Endothelial cell of umbilical vein (primary cell): ENCODE measurements around the gene UPB1. TPM values are rescaled to one million over a fixed set of nuclear protein-coding genes. Genes with fewer than 3 reads are reported as not detected.

ENCODE experiments used
- BruUV-seq: library from RNA; stranded (reverse); fragments of 400-500 nt; replicated peaks from 2 replicates; lab custom pipeline; 2021; lab: Mats Ljungman, UMichigan
- CTCF ChIA-PET: fragments of 300-600, 350-600 bp; sonication (Branson Sonifier 250); formaldehyde crosslinking; loops from one replicate; lab custom pipeline; 2021; ENCODE audit warnings: antibody characterized with exemption, inconsistent platforms; lab: Charles Lee
- POLR2A ChIA-PET: fragments of 300-600, 350-600 bp; sonication (Branson Sonifier 250); formaldehyde crosslinking; loops from one replicate; lab custom pipeline; 2021; ENCODE audit warnings: antibody characterized with exemption, inconsistent platforms; lab: Charles Lee
- DNase-seq: peaks from one replicate; pipeline ENCODE4 v3.0.0-alpha.2; 2011; ENCODE audit warnings: low read depth, low spot score
- FAIRE-seq: peaks from 2 replicates; lab custom pipeline; 2011; peaks lifted over from hg19 to GRCh38; lab: Jason Lieb, UNC
- H2AFZ ChIP-seq: 2 replicates; pipeline ENCODE4 v1.6.0; 2012; ENCODE audit warnings: low read depth, low read length, control low read depth, inconsistent platforms
- H3K27ac ChIP-seq: 2 replicates; pipeline ENCODE4 v1.5.1; 2011; ENCODE audit warnings: low read depth, mild to moderate bottlenecking, control low read depth, low read length, moderate library complexity; ENCODE audit not compliant: insufficient read depth
- H3K27me3 ChIP-seq, 2 experiments: 2 replicates each; pipeline versions ENCODE4 v1.6.0 to v1.6.1; 2011; ENCODE audit warnings: low read length in 2 of 2, mixed read lengths in 1 of 2; ENCODE audit not compliant: control insufficient read depth in 2 of 2, insufficient read depth in 2 of 2
- H3K36me3 ChIP-seq, 2 experiments: 2 replicates in 1 of 2; 3 replicates in 1 of 2; pipeline ENCODE4 v1.5.1; 2011; ENCODE audit warnings: low read length in 2 of 2, mild to moderate bottlenecking in 1 of 2, moderate library complexity in 1 of 2; ENCODE audit not compliant: control insufficient read depth in 2 of 2, insufficient read depth in 2 of 2; ENCODE audit errors: extremely low read depth in 1 of 2
- H3K4me1 ChIP-seq: 3 replicates; pipeline ENCODE4 v1.5.1; 2011; ENCODE audit warnings: mild to moderate bottlenecking, low read length; ENCODE audit not compliant: control insufficient read depth, insufficient read depth; ENCODE audit errors: extremely low read depth
- H3K4me2 ChIP-seq: 2 replicates; pipeline ENCODE4 v1.6.1; 2011; ENCODE audit warnings: low read length, control low read depth, mixed read lengths; ENCODE audit not compliant: insufficient read depth
- H3K4me3 ChIP-seq, 3 experiments: fragments of 200-600 bp in 1 of 3; sonication (generic), shearing (Covaris generic) in 1 of 3; replicated peaks in 1 of 3; 2 replicates each; pipeline ENCODE4 v1.5.1; 2011 to 2016; ENCODE audit warnings: control low read depth in 3 of 3, low read length in 3 of 3, mild to moderate bottlenecking in 2 of 3, inconsistent platforms in 1 of 3, low read depth in 1 of 3, moderate library complexity in 1 of 3; ENCODE audit not compliant: insufficient read depth in 1 of 3
- H3K79me2 ChIP-seq: 2 replicates; pipeline ENCODE4 v1.6.0; 2012; ENCODE audit warnings: low read length, inconsistent platforms; ENCODE audit not compliant: control insufficient read depth, insufficient read depth
- H3K9ac ChIP-seq: replicated peaks from 2 replicates; pipeline ENCODE3; 2011; ENCODE audit warnings: low read length, control low read depth; ENCODE audit not compliant: insufficient read depth; ENCODE audit errors: extremely low read depth
- H3K9me1 ChIP-seq: replicated peaks from 3 replicates; pipeline ENCODE4 v1.6.0; 2011; ENCODE audit warnings: mild to moderate bottlenecking, low read length; ENCODE audit not compliant: control insufficient read depth, insufficient read depth; ENCODE audit errors: extremely low read depth
- H3K9me3 ChIP-seq: replicated peaks from 2 replicates; pipeline ENCODE4 v1.5.1; 2012; ENCODE audit warnings: low read length, inconsistent platforms; ENCODE audit not compliant: control insufficient read depth, insufficient read depth
- H4K20me1 ChIP-seq: replicated peaks from 2 replicates; pipeline ENCODE3; 2011; ENCODE audit warnings: mild to moderate bottlenecking, low read length; ENCODE audit not compliant: control insufficient read depth, insufficient read depth; ENCODE audit errors: extremely low read depth
- EZH2 ChIP-seq: IDR thresholded peaks from 2 replicates; pipeline ENCODE4 v1.6.1; 2012; ENCODE audit warnings: borderline replicate concordance, low read depth, mild to moderate bottlenecking, moderate library complexity, low read length, inconsistent platforms; ENCODE audit not compliant: severe bottlenecking
- FOS ChIP-seq: IDR thresholded peaks from 2 replicates; pipeline ENCODE4 v1.6.1; 2011; ENCODE audit warnings: mild to moderate bottlenecking, low read length, moderate library complexity, borderline replicate concordance; ENCODE audit not compliant: insufficient read depth
- GATA2 ChIP-seq: IDR thresholded peaks from 2 replicates; pipeline ENCODE4 v1.7.0; 2011; ENCODE audit warnings: low read depth, mild to moderate bottlenecking, moderate library complexity, mixed read lengths, low read length; ENCODE audit not compliant: insufficient read length, insufficient read depth
- JUN ChIP-seq: IDR thresholded peaks from 2 replicates; pipeline ENCODE4 v1.6.1; 2011; ENCODE audit warnings: borderline replicate concordance, low read depth; ENCODE audit not compliant: insufficient read length, insufficient read depth
- MAX ChIP-seq: IDR thresholded peaks from 2 replicates; pipeline ENCODE4 v1.6.1; 2011; ENCODE audit not compliant: insufficient read depth, insufficient read length
- MYC ChIP-seq: IDR thresholded peaks from one replicate; pipeline ENCODE4 v1.6.1; 2011; ENCODE audit warnings: mild to moderate bottlenecking, low read depth, low read length
- POLR2A ChIP-seq: IDR thresholded peaks from 2 replicates; pipeline ENCODE4 v1.6.1; 2012; ENCODE audit warnings: low read depth, mild to moderate bottlenecking, control low read depth, low read length
- POLR2AphosphoS5 ChIP-seq: IDR thresholded peaks from 2 replicates; pipeline ENCODE4 v1.6.1; 2012; ENCODE audit warnings: low read depth, mild to moderate bottlenecking, control low read depth, low read length, moderate library complexity; ENCODE audit not compliant: insufficient read depth
- dilution Hi-C: fragments of 300-500 bp; cut with MboI; formaldehyde crosslinking; loops from one replicate; pipeline ENCODE4 v1.15.0; 2019; ENCODE audit warnings: low sequenced_read_pairs; ENCODE audit not compliant: extremely low pct_ligation_motif_present
- intact Hi-C: fragments of 100-400 bp; cut with micrococcal nuclease; formaldehyde crosslinking; loops from one replicate; pipeline ENCODE4 v1.10.0; 2022
- polyA plus RNA-seq, 4 experiments: library from polyadenylated mRNA; depleted of rRNA in 3 of 4; stranded (reverse) in 3 of 4; unstranded in 1 of 4; fragments of >200 nt; gene quantifications; 2 replicates each; pipeline versions ENCODE4 v1.2.1 to v1.2.3, GENCODE V29; 2011 to 2012; ENCODE audit warnings: missing spikeins in 1 of 4
- total RNA-seq: library from RNA; stranded (reverse); gene quantifications from 2 replicates; pipeline ENCODE4 v1.2.3, GENCODE V29; 2021
- TF ChIP-seq, protein P1 (sequence below), 2 donors: IDR thresholded peaks; 1 replicate in 1 of 2; 2 replicates in 1 of 2; pipeline ENCODE4 v1.5.1; 2011; ENCODE audit warnings: low read length in 2 of 2, mild to moderate bottlenecking in 2 of 2, moderate library complexity in 2 of 2, control low read depth in 1 of 2, inconsistent platforms in 1 of 2, low read depth in 1 of 2; ENCODE audit not compliant: insufficient read depth in 1 of 2; ENCODE audit errors: extremely low read depth in 1 of 2

Gene UPB1
- total and polyA plus RNA-seq, 2 donors (not counting 3 experiments of a cell fraction or from before 2014, with no cell fraction given), result 0.30 to 0.80 TPM

GRCh38 chr22:24513378-24514240 lies 18.5 kb downstream of the UPB1 start:
- no peaks in the 10 kb centered on the region for H3K4me1 ChIP-seq

More at GRCh38 chr22:24513378-24514240, 18.5 kb downstream of the UPB1 start:
- dilution Hi-C loops (loop anchor here (5.0 kb wide), 1 partner anchor 51 kb away; no protein-coding TSS in a partner anchor), intact Hi-C loops (no loop called here)
- no peak for DNase-seq
- ChIA-PET CTCF (interaction anchor here (0.8 kb wide), 1 partner anchor 11 kb away, joined by 3 read pairs; no protein-coding TSS in a partner anchor), POLR2A (no interaction called here)
- peaks cover 5 to 6% of the 10 kb centered on the region in 2 experiments for H3K27me3 ChIP-seq
- no peaks in the 10 kb centered on the region for H3K9me1 ChIP-seq
- H4K20me1 ChIP-seq, result no peaks in the 10 kb centered on the region
- BruUV-seq, result no TSS peak
- H3K36me3 ChIP-seq, result no peaks in the 10 kb centered on the region
- H3K79me2 ChIP-seq, result no peaks in the 10 kb centered on the region
- no peak overlapping the region for H3K27ac ChIP-seq
- no peak for FAIRE-seq
- H3K9me3 ChIP-seq, result no peaks in the 10 kb centered on the region
- H3K4me2 ChIP-seq, result no peak overlapping the region
- no peak overlapping the region for H3K4me3 ChIP-seq
- TF ChIP-seq POLR2A (no peak), MYC (no peak), FOS (no peak), EZH2 (no peak), JUN (no peak), POLR2AphosphoS5 (no peak), MAX (no peak), GATA2 (no peak)
- TF ChIP-seq, protein P1, sequence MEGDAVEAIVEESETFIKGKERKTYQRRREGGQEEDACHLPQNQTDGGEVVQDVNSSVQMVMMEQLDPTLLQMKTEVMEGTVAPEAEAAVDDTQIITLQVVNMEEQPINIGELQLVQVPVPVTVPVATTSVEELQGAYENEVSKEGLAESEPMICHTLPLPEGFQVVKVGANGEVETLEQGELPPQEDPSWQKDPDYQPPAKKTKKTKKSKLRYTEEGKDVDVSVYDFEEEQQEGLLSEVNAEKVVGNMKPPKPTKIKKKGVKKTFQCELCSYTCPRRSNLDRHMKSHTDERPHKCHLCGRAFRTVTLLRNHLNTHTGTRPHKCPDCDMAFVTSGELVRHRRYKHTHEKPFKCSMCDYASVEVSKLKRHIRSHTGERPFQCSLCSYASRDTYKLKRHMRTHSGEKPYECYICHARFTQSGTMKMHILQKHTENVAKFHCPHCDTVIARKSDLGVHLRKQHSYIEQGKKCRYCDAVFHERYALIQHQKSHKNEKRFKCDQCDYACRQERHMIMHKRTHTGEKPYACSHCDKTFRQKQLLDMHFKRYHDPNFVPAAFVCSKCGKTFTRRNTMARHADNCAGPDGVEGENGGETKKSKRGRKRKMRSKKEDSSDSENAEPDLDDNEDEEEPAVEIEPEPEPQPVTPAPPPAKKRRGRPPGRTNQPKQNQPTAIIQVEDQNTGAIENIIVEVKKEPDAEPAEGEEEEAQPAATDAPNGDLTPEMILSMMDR (IDR thresholded peaks at IDR 0.05; ENCODE audit: extremely low read depth in 1 of 2, insufficient read depth in 1 of 2, low read depth in 1 of 2, low read length in 2 of 2), result no peak
- no peak overlapping the region for H3K9ac ChIP-seq
- no peak overlapping the region for H2AFZ ChIP-seq
